Mesothelial cell of epicardium (in vitro differentiated cells): ENCODE results near the gene PLPPR3. TPM values are rescaled to one million over a fixed set of nuclear protein-coding genes. Genes with fewer than 3 reads are reported as not detected.
A peak's percentile ranks its signal among the peaks of the same experiment; 100 is the strongest.

Experiments
- DNase-seq, 2 experiments: peaks; one replicate each; pipeline ENCODE4 v3.0.0; 2021; ENCODE audit warnings: low spot score in 2 of 2; ENCODE audit not compliant: unreplicated experiment in 2 of 2
- H3K27ac Mint-ChIP-seq: 2 replicates; pipeline ENCODE4 v1.8.0; 2021; ENCODE audit warnings: mixed read lengths
- H3K27me3 Mint-ChIP-seq: 2 replicates; pipeline ENCODE4 v1.8.0; 2021; ENCODE audit warnings: low read depth, mixed read lengths
- H3K36me3 Mint-ChIP-seq: 2 replicates; pipeline ENCODE4 v1.8.0; 2021; ENCODE audit warnings: mixed read lengths
- H3K4me1 Mint-ChIP-seq: 2 replicates; pipeline ENCODE4 v1.8.0; 2021; ENCODE audit warnings: mixed read lengths
- H3K4me3 Mint-ChIP-seq: 2 replicates; pipeline ENCODE4 v1.8.0; 2021; ENCODE audit warnings: mild to moderate bottlenecking, moderate library complexity, mixed read lengths
- H3K9me3 Mint-ChIP-seq: 2 replicates; pipeline ENCODE4 v1.8.0; 2021; ENCODE audit warnings: mixed read lengths
- CTCF ChIP-seq: fragments of 200-600 bp; sonication (generic); IDR thresholded peaks from one replicate; pipeline ENCODE4 v1.5.0; 2021; ENCODE audit warnings: antibody characterized with exemption; ENCODE audit not compliant: unreplicated experiment
- total RNA-seq: library from RNA; stranded (reverse); gene quantifications from 3 replicates; pipeline ENCODE4 v1.2.1, GENCODE V29; 2021

The PLPPR3 gene
- total RNA-seq, 1 donor from 2014 or later: 152 TPM

- peaks cover 30% of the 10 kb centered on the region for H3K27me3 Mint-ChIP-seq
- H3K9me3 Mint-ChIP-seq: no peaks in the 10 kb centered on the region
- peak overlapping the region; percentile 8 for H3K4me3 Mint-ChIP-seq
- no peak overlapping the region for H3K27ac Mint-ChIP-seq
- no peak for TF ChIP-seq CTCF
- H3K36me3 Mint-ChIP-seq: peaks cover 10% of the 10 kb centered on the region
- peak in 1 of 2 experiments; percentile 74 for DNase-seq
- H3K4me1 Mint-ChIP-seq: no peaks in the 10 kb centered on the region
Measured at GRCh38 chr19:862581-863314, 41.0 kb upstream of the PLPPR3 start.

GRCh38 chr19:861756-862580 lies 40.2 kb upstream of the PLPPR3 start:
- Mint-ChIP-seq H3K4me1 (no peaks in the 10 kb centered on the region), H3K27ac (no peak overlapping the region), H3K4me3 (no peak overlapping the region), H3K9me3 (no peaks in the 10 kb centered on the region), H3K36me3 (peaks cover 5% of the 10 kb centered on the region), H3K27me3 (peaks cover 31% of the 10 kb centered on the region)
- no peak for DNase-seq
- TF ChIP-seq CTCF: no peak

- Mint-ChIP-seq H3K27me3 (peaks cover 31% of the 10 kb centered on the region), H3K4me1 (no peaks in the 10 kb centered on the region), H3K9me3 (no peaks in the 10 kb centered on the region), H3K36me3 (peaks cover 5% of the 10 kb centered on the region), H3K4me3 (no peak overlapping the region), H3K27ac (no peak overlapping the region)
- no peak for TF ChIP-seq CTCF
- no peak for DNase-seq
Measured at GRCh38 chr19:861141-861755, 39.5 kb upstream of the PLPPR3 start.

GRCh38 chr19:858868-859843 lies 37.4 kb upstream of the PLPPR3 start, which contains the start of gene CFD:
Gene CFD (plus strand): TSS chr19:859664. CDS start chr19:859690, 26 bp downstream.
- Mint-ChIP-seq H3K4me3 (peak within 1 kb of the TSS; percentile 34), H3K27ac (no peak within 1 kb of the TSS), H3K27me3 (peaks cover 31% of the 10 kb centered on the region), H3K36me3 (no peaks in the 10 kb centered on the region), H3K9me3 (no peaks in the 10 kb centered on the region), H3K4me1 (no peaks in the 10 kb centered on the region)
- no peak for DNase-seq
- no peak for TF ChIP-seq CTCF

- Mint-ChIP-seq H3K27me3 (peaks cover 28% of the 10 kb centered on the region), H3K4me1 (no peaks in the 10 kb centered on the region), H3K9me3 (no peaks in the 10 kb centered on the region), H3K36me3 (no peaks in the 10 kb centered on the region), H3K4me3 (no peak overlapping the region), H3K27ac (no peak overlapping the region)
- no peak for DNase-seq
- TF ChIP-seq CTCF: no peak
Measured at GRCh38 chr19:858284-858683, 36.5 kb upstream of the PLPPR3 start.
